Hair follicle dermal papilla cell (primary cell): ENCODE results near the gene DIDO1. TPM values are rescaled to one million over a fixed set of nuclear protein-coding genes. Genes with fewer than 3 reads are reported as not detected.

ENCODE experiments used
- small RNA-seq: library from RNA; depleted of rRNA; stranded (forward); fragments of <200 nt; gene quantifications from one replicate; pipeline ENCODE3, GENCODE V24; 2012
- total RNA-seq: library from RNA; depleted of rRNA; stranded (reverse); fragments of >200 nt; gene quantifications from 2 replicates; pipeline ENCODE4 v1.2.3, GENCODE V29; 2012

The DIDO1 gene
- 59.1 and 61.2 TPM in 2 replicates for total RNA-seq

GRCh38 chr20:62926229-62927127 lies at the start of gene DIDO1:
Gene DIDO1 (minus strand): TSS chr20:62926505.

DNA sequence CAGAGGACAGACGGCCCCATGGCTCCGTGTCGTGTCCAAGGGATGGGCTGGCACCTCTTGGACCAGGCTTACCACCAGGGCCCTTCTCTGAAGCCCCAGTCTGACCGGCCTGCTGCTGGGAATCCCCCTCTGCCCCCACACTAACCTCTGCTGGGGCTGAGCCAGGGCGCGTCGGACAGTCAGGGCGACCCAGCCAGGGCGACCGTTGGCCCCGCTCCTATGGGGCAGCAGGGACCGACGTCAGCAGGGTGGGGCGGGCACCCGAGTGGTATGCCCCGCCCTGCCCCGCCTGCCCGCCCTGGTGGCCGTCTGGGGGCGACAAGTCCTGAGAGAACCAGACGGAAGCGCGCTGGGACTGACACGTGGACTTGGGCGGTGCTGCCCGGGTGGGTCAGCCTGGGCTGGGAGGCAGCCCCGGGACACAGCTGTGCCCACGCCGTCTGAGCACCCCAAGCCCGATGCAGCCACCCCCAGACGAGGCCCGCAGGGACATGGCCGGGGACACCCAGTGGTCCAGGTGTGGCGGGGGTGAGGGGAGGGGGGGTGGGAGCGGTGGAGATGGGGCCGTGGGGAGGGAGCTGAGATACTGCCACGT lies 26.2 kb upstream of the DIDO1 start, which contains the start of gene SLC17A9:
SLC17A9 (plus strand) TSS at position 337 of the 595 bp plus-strand sequence; CDS start at position 459, 122 bp downstream.

GRCh38 chr20:62938105-62938888 lies 12.0 kb upstream of the DIDO1 start, which contains the start of gene GID8:
Gene GID8 (plus strand): TSS chr20:62938147. CDS start chr20:62941503, 3,356 bp downstream.

GRCh38 chr20:62861726-62862336 lies 64.5 kb downstream of the DIDO1 start, which contains the start of gene TCFL5:
Gene TCFL5 (minus strand): TSS chr20:62861822. CDS start chr20:62861670, 152 bp downstream.

Small RNAs within 50 kb of the gene (small RNA-seq; reads per million reads assigned to genes)
- not detected for gene DPH3P1

Other genes starting within 250 kb of the DIDO1 start
- gene NTSR1, start 217.7 kb downstream of the DIDO1 start, total RNA-seq, result 0.36 and 0.49 TPM in 2 replicates
- gene MRGBP, start 130.0 kb downstream of the DIDO1 start, total RNA-seq, result 20.0 and 20.6 TPM in 2 replicates
- 50.6 and 54.5 TPM in 2 replicates for gene OGFR, start 121.7 kb downstream of the DIDO1 start, total RNA-seq
- gene COL9A3, start 109.5 kb downstream of the DIDO1 start, total RNA-seq, result 0.24 TPM in 1 of 2 replicates, not detected in the other
- 13.4 and 19.0 TPM in 2 replicates for gene TCFL5, start 64.7 kb downstream of the DIDO1 start, total RNA-seq
- 26.0 and 30.3 TPM in 2 replicates for gene GID8, start 11.6 kb upstream of the DIDO1 start, total RNA-seq
- gene SLC17A9, start 26.2 kb upstream of the DIDO1 start, total RNA-seq, result 11.1 and 13.0 TPM in 2 replicates
- not detected in 2 replicates for gene BHLHE23, start 80.5 kb upstream of the DIDO1 start, total RNA-seq